GM12878 (cell line): ENCODE results near the gene TCEAL4. TPM values are rescaled to one million over a fixed set of nuclear protein-coding genes. Genes with fewer than 3 reads are reported as not detected.

Source experiments
- ATAC-seq: fragments of 200-7000 bp; cut with Tn5 transposase; 3 replicates; pipeline ENCODE4 v1.9.1; 2020; ENCODE audit warnings: mild to moderate bottlenecking, moderate library complexity
- BruUV-seq: library from RNA; stranded (reverse); fragments of 400-500 nt; replicated peaks from 2 replicates; lab custom pipeline; 2021; lab: Mats Ljungman, UMichigan
- CTCF ChIA-PET: fragments of 300-600 bp; sonication (Branson Sonifier 250); formaldehyde crosslinking; extraction: SDS; loops from one replicate; lab custom pipeline; 2021; ENCODE audit warnings: inconsistent platforms; lab: Yijun Ruan, JAX
- POLR2A ChIA-PET: fragments of 350-600 bp; formaldehyde crosslinking; extraction: SDS; loops from one replicate; lab custom pipeline; 2021; ENCODE audit warnings: inconsistent platforms; lab: Charles Lee
- RAD21 ChIA-PET: fragments of 300-600 bp; sonication (Branson Sonifier 250); formaldehyde crosslinking; loops from one replicate; lab custom pipeline; 2023; ENCODE audit warnings: antibody characterized with exemption; ENCODE audit not compliant: unreplicated experiment; lab: Charles Lee
- SMC1A ChIA-PET: fragments of 300-600 bp; sonication (Branson Sonifier 250); formaldehyde crosslinking; loops from one replicate; lab custom pipeline; 2023; ENCODE audit not compliant: unreplicated experiment, uncharacterized antibody; lab: Charles Lee
- DNase-seq: peaks from one replicate; pipeline ENCODE4 v3.0.0-alpha.2; 2011; ENCODE audit warnings: low read depth, low spot score
- FAIRE-seq: peaks from 3 replicates; lab custom pipeline; 2011; peaks lifted over from hg19 to GRCh38; lab: Jason Lieb, UNC
- H2AFZ ChIP-seq: 2 replicates; pipeline ENCODE4 v1.6.0; 2011; ENCODE audit warnings: low read depth, low read length, control low read depth; ENCODE audit not compliant: control insufficient read depth
- H3K27ac ChIP-seq: 2 replicates; pipeline ENCODE4 v1.5.1; 2011; ENCODE audit warnings: control low read depth; ENCODE audit not compliant: control insufficient read depth, insufficient read depth
- H3K27me3 ChIP-seq, 2 experiments: replicated peaks in 1 of 2; 2 replicates each; pipeline versions ENCODE4 v1.6.0 to v1.6.1; 2011; ENCODE audit warnings: low read length in 1 of 2; ENCODE audit not compliant: control insufficient read depth in 2 of 2, insufficient read depth in 2 of 2
- H3K36me3 ChIP-seq, 2 experiments: 2 replicates each; pipeline ENCODE4 v1.5.1; 2011; ENCODE audit warnings: low read length in 1 of 2; ENCODE audit not compliant: control insufficient read depth in 2 of 2, insufficient read depth in 2 of 2
- H3K4me1 ChIP-seq: 2 replicates; pipeline ENCODE4 v1.6.1; 2011; ENCODE audit warnings: mild to moderate bottlenecking, low read length, moderate library complexity, mixed read lengths; ENCODE audit not compliant: control insufficient read depth, insufficient read depth
- H3K4me2 ChIP-seq: 2 replicates; pipeline ENCODE4 v1.6.0; 2011; ENCODE audit warnings: control low read depth; ENCODE audit not compliant: control insufficient read depth, insufficient read depth
- H3K4me3 ChIP-seq: fragments of 200-600 bp; sonication (generic); 2 replicates; pipeline ENCODE4 v1.5.1; 2016
- H3K79me2 ChIP-seq: 2 replicates; pipeline ENCODE4 v1.6.0; 2011; ENCODE audit warnings: low read length; ENCODE audit not compliant: control insufficient read depth, insufficient read depth
- H3K9ac ChIP-seq: 2 replicates; pipeline ENCODE4 v1.8.0; 2011; ENCODE audit warnings: low read length, control low read depth, mixed read lengths; ENCODE audit not compliant: control insufficient read depth, insufficient read depth
- H3K9me3 ChIP-seq: replicated peaks from 3 replicates; pipeline ENCODE4 v1.5.1; 2011; ENCODE audit warnings: mild to moderate bottlenecking, low read length; ENCODE audit not compliant: control insufficient read depth, insufficient read depth
- H4K20me1 ChIP-seq: 2 replicates; pipeline ENCODE4 v1.6.0; 2011; ENCODE audit not compliant: control insufficient read depth, insufficient read depth
- BACH1 ChIP-seq: fragments of 450-650 bp; IDR thresholded peaks from 2 replicates; pipeline ENCODE4 v1.6.1; 2017; ENCODE audit warnings: mild to moderate bottlenecking, borderline replicate concordance
- CTCF ChIP-seq, 3 experiments: IDR thresholded peaks in 2 of 3; conservative IDR thresholded peaks in 1 of 3; 2 replicates each; pipeline ENCODE4 v1.5.1; 2011; ENCODE audit warnings: low read depth in 3 of 3, low read length in 3 of 3, mild to moderate bottlenecking in 3 of 3, control low read depth in 2 of 3, moderate library complexity in 2 of 3, inconsistent platforms in 1 of 3, mixed read lengths in 1 of 3; ENCODE audit not compliant: control insufficient read depth in 2 of 3, insufficient read depth in 1 of 3; ENCODE audit errors: extremely low read depth in 1 of 3
- DPF2 ChIP-seq: fragments of 450-650 bp; IDR thresholded peaks from 2 replicates; pipeline ENCODE4 v1.6.1; 2017; ENCODE audit warnings: mild to moderate bottlenecking
- E2F4 ChIP-seq: IDR thresholded peaks from 2 replicates; pipeline ENCODE4 v1.6.1; 2012; ENCODE audit warnings: low read depth, low read length, improper control_type of control experiment
- E2F8 ChIP-seq: fragments of 450-650 bp; IDR thresholded peaks from 2 replicates; pipeline ENCODE4 v1.6.1; 2018; ENCODE audit warnings: mild to moderate bottlenecking, low read depth, moderate library complexity; ENCODE audit not compliant: partially characterized antibody
- FOS ChIP-seq: IDR thresholded peaks from 3 replicates; pipeline ENCODE4 v1.6.1; 2011; ENCODE audit warnings: borderline replicate concordance; ENCODE audit not compliant: insufficient read length; ENCODE audit errors: extremely low read depth
- KAT2A ChIP-seq: conservative IDR thresholded peaks from 2 replicates; pipeline ENCODE4 v1.6.1; 2011; ENCODE audit warnings: low read depth, low read length; ENCODE audit not compliant: control insufficient read depth
- MLLT1 ChIP-seq: fragments of 450-650 bp; IDR thresholded peaks from 2 replicates; pipeline ENCODE4 v1.6.1; 2016; ENCODE audit warnings: mild to moderate bottlenecking
- NR2C1 ChIP-seq: fragments of 450-650 bp; IDR thresholded peaks from 2 replicates; pipeline ENCODE4 v1.6.1; 2017; ENCODE audit warnings: antibody characterized with exemption, mild to moderate bottlenecking, moderate library complexity
- PAX5 ChIP-seq: IDR thresholded peaks from 2 replicates; pipeline ENCODE4 v1.6.1; 2011; ENCODE audit warnings: low read depth, low read length, borderline replicate concordance
- WRNIP1 ChIP-seq: IDR thresholded peaks from 2 replicates; pipeline ENCODE4 v1.6.1; 2011; ENCODE audit warnings: low read depth, low read length, improper control_type of control experiment, borderline replicate concordance
- ZNF687 ChIP-seq: fragments of 450-650 bp; IDR thresholded peaks from 2 replicates; pipeline ENCODE4 v1.6.1; 2017; ENCODE audit warnings: mild to moderate bottlenecking, moderate library complexity
- in situ Hi-C: fragments of 300-500 bp; cut with MboI; formaldehyde crosslinking; loops from 9 replicates; pipeline ENCODE4 v1.14.3; 2018; ENCODE audit warnings: mixed read lengths
- intact Hi-C: fragments of 100-400 bp; cut with micrococcal nuclease; formaldehyde crosslinking; loops from one replicate; pipeline ENCODE4 v1.14.2; 2022; ENCODE audit not compliant: unreplicated experiment
- polyA plus RNA-seq, 11 experiments: library from polyadenylated mRNA; depleted of rRNA in 4 of 11; unstranded in 6 of 11; stranded (reverse) in 5 of 11; fragments of >200 nt; fragmentation: Nextera tagmentation in 4 of 11; fragmentation: Illumina TruSeq in 1 of 11; extraction: Ambion mirVana in 4 of 11; extraction: Trizol in 1 of 11; gene quantifications; 1 replicate in 1 of 11; 2 replicates in 10 of 11; pipeline versions ENCODE4 v1.2.1 to v1.2.3, GENCODE V29; 2011 to 2016; ENCODE audit warnings: inconsistent platforms in 2 of 11, missing spikeins in 2 of 11, low read depth in 1 of 11
- total RNA-seq, 4 experiments: library from RNA; depleted of rRNA in 3 of 4; stranded (reverse); fragments of >200 nt in 3 of 4; fragmentation: Illumina TruSeq in 1 of 4; extraction: Trizol in 1 of 4; gene quantifications; 2 replicates each; pipeline versions ENCODE4 v1.2.1 to v1.2.3, GENCODE V29; 2013 to 2021

The TCEAL4 gene
- total and polyA plus RNA-seq, 10 of the 15 experiments (the other 5 are each of a cell fraction or from before 2014, with no cell fraction given) = 9.6 to 63.8 (median 32.1) TPM

- H2AFZ ChIP-seq = no peak overlapping the region
- no peak overlapping the region for H3K4me3 ChIP-seq
- no peaks in the 10 kb centered on the region for H3K9me3 ChIP-seq
- H4K20me1 ChIP-seq = no peaks in the 10 kb centered on the region
- no peak overlapping the region for H3K9ac ChIP-seq
- ChIA-PET CTCF (interaction anchor here (1.3 kb wide), 1 partner anchor 64 kb away, joined by 4 read pairs; no protein-coding TSS in a partner anchor), SMC1A (no interaction called here), RAD21 (no interaction called here), POLR2A (no interaction called here)
- ATAC-seq (no peak), FAIRE-seq (no peak), DNase-seq (no peak)
- in situ Hi-C loops (no loop called here), intact Hi-C loops (no loop called here)
- no peak overlapping the region for H3K4me2 ChIP-seq
- no peaks in the 10 kb centered on the region for H3K4me1 ChIP-seq
- no peaks in the 10 kb centered on the region for H3K27me3 ChIP-seq
- BruUV-seq = no TSS peak
- H3K79me2 ChIP-seq = no peaks in the 10 kb centered on the region
- no peak overlapping the region for H3K27ac ChIP-seq
- no peaks in the 10 kb centered on the region for H3K36me3 ChIP-seq
- TF ChIP-seq MLLT1 (no peak), E2F4 (no peak), ZNF687 (no peak), E2F8 (no peak), BACH1 (no peak), DPF2 (no peak), FOS (no peak), CTCF (IDR thresholded peaks at IDR 0.05 in 2 of 3, conservative IDR thresholded peaks at IDR 0.05 in 1 of 3; ENCODE audit: control insufficient read depth in 2 of 3, extremely low read depth in 1 of 3, insufficient read depth in 1 of 3, low read depth in 3 of 3, low read length in 3 of 3) (no peak), KAT2A (no peak), NR2C1 (no peak), WRNIP1 (no peak), PAX5 (no peak)
Measured at GRCh38 chrX:103626855-103627254, 41.5 kb downstream of the TCEAL4 start.
